Stomach smooth muscle (tissue), 2 donors: Measurements from ENCODE around the gene ADK.
"Not testable (repeated sequence)": the region's sequence is repeated elsewhere in the genome, so short reads cannot be mapped to it uniquely, and the experiment has no call there.

Experiments used
- H3K27ac ChIP-seq: one replicate; pipeline ENCODE4 v1.7.0; 2013; ENCODE audit warnings: mild to moderate bottlenecking, low read length, inconsistent platforms
- H3K27me3 ChIP-seq, 2 donors: one replicate each; pipeline ENCODE4 v1.7.0; 2013; ENCODE audit warnings: low read length in 2 of 2; ENCODE audit not compliant: insufficient read depth in 2 of 2, control insufficient read depth in 1 of 2
- H3K36me3 ChIP-seq, 2 donors: one replicate each; pipeline ENCODE4 v1.7.0; 2013; ENCODE audit warnings: low read length in 2 of 2; ENCODE audit not compliant: control insufficient read depth in 2 of 2, insufficient read depth in 2 of 2
- H3K4me1 ChIP-seq: one replicate; pipeline ENCODE4 v1.7.0; 2013; ENCODE audit warnings: low read length; ENCODE audit not compliant: control insufficient read depth, insufficient read depth
- H3K4me3 ChIP-seq, 2 donors: one replicate each; pipeline ENCODE4 v1.7.0; 2013; ENCODE audit warnings: low read length in 2 of 2
- H3K9ac ChIP-seq, 2 donors: one replicate each; pipeline ENCODE4 v1.7.0; 2013; ENCODE audit warnings: low read length in 2 of 2, mild to moderate bottlenecking in 1 of 2
- H3K9me3 ChIP-seq, 2 donors: one replicate each; pipeline ENCODE4 v1.7.0; 2013; ENCODE audit warnings: low read length in 2 of 2; ENCODE audit not compliant: control insufficient read depth in 2 of 2
- donor health status: healthy.
- donor health status: Pancreatic carcinoma.

ADK gene

GRCh38 chr10:74436523-74437170 is 285.6 kb downstream of the ADK start:
- H3K27me3 ChIP-seq: no peaks in the 10 kb centered on the region
- H3K9ac ChIP-seq: no peak overlapping the region
- no peaks in the 10 kb centered on the region for H3K36me3 ChIP-seq
- H3K4me3 ChIP-seq: no peak overlapping the region
- H3K9me3 ChIP-seq: no peaks in the 10 kb centered on the region
- no peaks in the 10 kb centered on the region for H3K4me1 ChIP-seq
- no peak overlapping the region for H3K27ac ChIP-seq

DNA sequence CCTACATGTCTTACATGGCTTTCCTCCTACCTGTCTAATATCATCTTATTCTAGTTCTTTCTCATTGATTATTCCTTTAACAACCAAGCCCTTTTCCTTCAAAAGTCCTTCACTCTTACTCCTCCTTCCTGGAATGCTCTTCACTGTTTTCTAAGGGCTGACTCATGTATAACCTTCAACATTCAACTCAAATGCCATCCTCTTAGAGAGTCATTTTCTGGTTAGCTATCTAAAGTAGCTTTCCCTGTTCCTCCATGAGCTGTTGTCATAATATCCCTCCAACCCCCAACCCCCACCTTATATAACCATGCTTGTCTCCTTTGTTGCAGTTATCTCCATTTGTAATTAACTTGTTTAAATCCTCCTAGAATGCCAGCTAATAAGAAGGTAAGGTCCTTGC is 286.8 kb downstream of the ADK start:
- no peak overlapping the region for H3K4me3 ChIP-seq
- no peaks in the 10 kb centered on the region for H3K4me1 ChIP-seq
- H3K36me3 ChIP-seq: no peaks in the 10 kb centered on the region
- H3K9ac ChIP-seq: no peak overlapping the region
- H3K27me3 ChIP-seq: no peaks in the 10 kb centered on the region
- no peaks in the 10 kb centered on the region for H3K9me3 ChIP-seq
- H3K27ac ChIP-seq: no peak overlapping the region

DNA sequence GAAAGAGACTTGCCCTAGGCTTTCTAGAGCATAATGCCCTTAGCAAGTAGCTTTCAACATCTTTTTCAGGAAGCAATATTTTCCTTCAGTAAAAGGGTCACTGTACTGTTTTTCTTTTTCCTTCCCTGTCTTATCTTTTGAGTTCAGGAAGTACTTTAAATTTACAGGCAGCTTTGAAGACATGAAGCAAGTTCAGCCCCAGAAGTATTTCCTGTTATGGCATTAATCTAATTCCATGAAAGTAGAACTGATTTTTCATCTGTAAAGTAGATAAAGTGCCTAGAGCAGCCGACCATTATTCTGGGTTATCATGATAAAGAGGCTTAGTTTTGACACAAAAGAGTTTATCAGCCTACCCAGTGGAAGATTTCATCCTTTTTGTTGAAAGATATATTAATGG is 288.2 kb downstream of the ADK start:
- Histone ChIP-seq H3K9me3 (no peaks in the 10 kb centered on the region), H3K4me3 (no peak overlapping the region), H3K36me3 (no peaks in the 10 kb centered on the region), H3K4me1 (no peaks in the 10 kb centered on the region), H3K9ac (no peak overlapping the region), H3K27ac (no peak overlapping the region), H3K27me3 (no peaks in the 10 kb centered on the region)

GRCh38 chr10:74445493-74445892 is 294.5 kb downstream of the ADK start:
- Histone ChIP-seq H3K9me3 (no peaks in the 10 kb centered on the region), H3K4me1 (no peaks in the 10 kb centered on the region), H3K4me3 (no peak overlapping the region), H3K27me3 (no peaks in the 10 kb centered on the region), H3K9ac (no peak overlapping the region), H3K27ac (no peak overlapping the region), H3K36me3 (no peaks in the 10 kb centered on the region)

- H3K4me1 ChIP-seq: no peaks in the 10 kb centered on the region
- H3K4me3 ChIP-seq: no peak overlapping the region
- no peak overlapping the region for H3K27ac ChIP-seq
- no peaks in the 10 kb centered on the region for H3K36me3 ChIP-seq
- H3K27me3 ChIP-seq: no peaks in the 10 kb centered on the region
- no peak overlapping the region for H3K9ac ChIP-seq
- H3K9me3 ChIP-seq: no peaks in the 10 kb centered on the region
Measured at GRCh38 chr10:74450602-74451001, 299.6 kb downstream of the ADK start.

GRCh38 chr10:74451127-74451829 is 300.3 kb downstream of the ADK start:
- H3K9ac ChIP-seq: no peak overlapping the region
- no peak overlapping the region for H3K4me3 ChIP-seq
- H3K4me1 ChIP-seq: no peaks in the 10 kb centered on the region
- H3K36me3 ChIP-seq: no peaks in the 10 kb centered on the region
- no peaks in the 10 kb centered on the region for H3K9me3 ChIP-seq
- no peak overlapping the region for H3K27ac ChIP-seq
- no peaks in the 10 kb centered on the region for H3K27me3 ChIP-seq

DNA sequence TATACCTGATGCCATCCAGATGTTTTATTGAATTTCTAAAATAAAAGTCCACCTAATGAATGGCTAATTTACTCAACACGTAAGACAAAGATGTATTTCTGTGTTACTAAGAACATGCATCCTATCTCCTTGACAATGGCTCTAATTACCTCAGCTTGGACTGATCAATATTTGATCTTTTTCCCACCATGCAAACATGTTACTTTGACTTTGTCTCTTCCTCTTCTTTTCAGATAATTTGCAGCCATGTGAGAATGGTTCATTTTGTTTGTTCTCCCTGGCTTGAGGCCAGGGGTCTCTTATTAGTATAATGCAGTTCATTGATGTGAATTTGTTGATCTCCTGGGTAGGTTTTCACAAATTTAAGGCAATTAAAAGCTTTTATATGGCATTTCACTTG is 302.1 kb downstream of the ADK start:
- H3K4me1 ChIP-seq: no peaks in the 10 kb centered on the region
- no peaks in the 10 kb centered on the region for H3K36me3 ChIP-seq
- H3K9ac ChIP-seq: no peak overlapping the region
- H3K27me3 ChIP-seq: no peaks in the 10 kb centered on the region
- no peaks in the 10 kb centered on the region for H3K9me3 ChIP-seq
- no peak overlapping the region for H3K27ac ChIP-seq
- no peak overlapping the region for H3K4me3 ChIP-seq

DNA sequence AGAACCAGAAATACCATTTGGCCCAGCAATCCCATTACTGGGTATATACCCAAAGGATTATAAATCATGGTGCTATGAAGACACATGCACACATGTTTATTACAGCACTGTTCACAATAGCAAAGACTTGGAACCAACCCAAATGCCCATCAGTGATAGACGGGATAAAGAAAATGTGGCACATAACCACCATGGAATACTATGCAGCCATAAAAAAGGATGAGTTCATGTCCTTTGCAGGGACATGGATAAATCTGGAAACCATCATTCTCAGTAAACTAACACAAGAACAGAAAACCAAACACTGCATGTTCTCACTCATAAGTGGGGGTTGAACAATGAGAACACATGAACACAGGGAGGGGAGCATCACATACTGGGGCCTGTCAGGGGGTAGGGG is 306.5 kb downstream of the ADK start:
- not testable (repeated sequence) for H3K4me1 ChIP-seq, H3K36me3 ChIP-seq, H3K27me3 ChIP-seq, H3K9me3 ChIP-seq, H3K9ac ChIP-seq, H3K4me3 ChIP-seq, H3K27ac ChIP-seq

- H3K36me3 ChIP-seq: no peaks in the 10 kb centered on the region
Measured at GRCh38 chr10:74460812-74461211, 309.8 kb downstream of the ADK start.

DNA sequence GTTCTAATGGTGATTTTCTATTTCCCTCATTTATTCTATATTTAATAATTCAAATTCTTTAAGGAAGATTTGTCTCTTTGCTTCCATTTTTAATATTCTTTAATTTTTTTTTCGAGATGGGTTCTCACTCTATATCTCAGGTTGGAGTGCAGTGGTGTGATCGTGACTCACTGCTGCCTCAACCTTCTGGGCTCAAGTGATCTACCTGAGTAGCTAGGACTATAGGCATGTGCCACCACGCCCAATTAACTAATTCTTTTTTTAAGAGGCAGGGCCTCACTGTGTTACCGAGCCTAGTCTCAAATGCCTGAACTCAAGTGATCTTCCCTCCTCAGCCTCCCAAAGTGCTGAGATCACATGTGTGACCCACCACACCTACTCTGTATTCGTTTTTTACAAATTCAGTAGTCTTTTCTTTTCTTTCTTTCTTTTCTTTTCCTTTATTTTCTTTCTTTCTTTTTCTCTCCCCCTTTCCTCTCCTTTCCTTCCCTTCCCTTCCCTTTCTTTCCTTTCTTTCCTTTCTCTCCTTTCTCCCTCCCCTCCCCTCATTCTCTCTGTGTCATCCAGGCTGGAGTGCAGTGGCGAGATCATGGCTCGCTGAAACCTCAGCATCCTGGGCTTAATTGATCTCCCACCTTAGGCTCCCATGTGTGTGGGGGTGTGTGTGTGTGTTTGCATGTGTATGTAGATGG is 323.1 kb downstream of the ADK start:
- H3K36me3 ChIP-seq: no peaks in the 10 kb centered on the region
- no peaks in the 10 kb centered on the region for H3K9me3 ChIP-seq
- H3K27ac ChIP-seq: no peak overlapping the region
- H3K4me1 ChIP-seq: no peaks in the 10 kb centered on the region
- no peak overlapping the region for H3K9ac ChIP-seq
- no peaks in the 10 kb centered on the region for H3K27me3 ChIP-seq
- no peak overlapping the region for H3K4me3 ChIP-seq

More at GRCh38 chr10:74460812-74461211, 309.8 kb downstream of the ADK start:
- no peak overlapping the region for H3K9ac ChIP-seq
- H3K27ac ChIP-seq: no peak overlapping the region
- no peak overlapping the region for H3K4me3 ChIP-seq
- no peaks in the 10 kb centered on the region for H3K4me1 ChIP-seq
- H3K9me3 ChIP-seq: no peaks in the 10 kb centered on the region
- no peaks in the 10 kb centered on the region for H3K27me3 ChIP-seq

- H3K9ac ChIP-seq, H3K4me1 ChIP-seq, H3K36me3 ChIP-seq, H3K27ac ChIP-seq, H3K4me3 ChIP-seq, H3K9me3 ChIP-seq, H3K27me3 ChIP-seq: not testable (repeated sequence)
Measured at GRCh38 chr10:74476162-74476706, 325.2 kb downstream of the ADK start.
